SK-N-DZ (cell line): Measurements from ENCODE around the gene BRIP1. TPM values are rescaled to one million over a fixed set of nuclear protein-coding genes. Genes with fewer than 3 reads are reported as not detected.
"Not testable (repeated sequence)": the region's sequence is repeated elsewhere in the genome, so short reads cannot be mapped to it uniquely, and the experiment has no call there.

Experiments used
- DNase-seq: peaks from one replicate; pipeline ENCODE4 v3.0.0-alpha.2; 2015; ENCODE audit warnings: low spot score
- polyA plus RNA-seq, 2 experiments: library from polyadenylated mRNA; depleted of rRNA; stranded (reverse); fragments of >200 nt; gene quantifications; 2 replicates each; pipeline ENCODE4 v1.2.3, GENCODE V29; 2014

BRIP1 gene
- polyA plus RNA-seq (2014; cell fraction: cytosol; rRNA removed): 29.8 and 33.0 TPM in 2 replicates
- 31.6 and 40.4 TPM in 2 replicates for polyA plus RNA-seq (2014; cell fraction: nucleus; rRNA removed)

DNA sequence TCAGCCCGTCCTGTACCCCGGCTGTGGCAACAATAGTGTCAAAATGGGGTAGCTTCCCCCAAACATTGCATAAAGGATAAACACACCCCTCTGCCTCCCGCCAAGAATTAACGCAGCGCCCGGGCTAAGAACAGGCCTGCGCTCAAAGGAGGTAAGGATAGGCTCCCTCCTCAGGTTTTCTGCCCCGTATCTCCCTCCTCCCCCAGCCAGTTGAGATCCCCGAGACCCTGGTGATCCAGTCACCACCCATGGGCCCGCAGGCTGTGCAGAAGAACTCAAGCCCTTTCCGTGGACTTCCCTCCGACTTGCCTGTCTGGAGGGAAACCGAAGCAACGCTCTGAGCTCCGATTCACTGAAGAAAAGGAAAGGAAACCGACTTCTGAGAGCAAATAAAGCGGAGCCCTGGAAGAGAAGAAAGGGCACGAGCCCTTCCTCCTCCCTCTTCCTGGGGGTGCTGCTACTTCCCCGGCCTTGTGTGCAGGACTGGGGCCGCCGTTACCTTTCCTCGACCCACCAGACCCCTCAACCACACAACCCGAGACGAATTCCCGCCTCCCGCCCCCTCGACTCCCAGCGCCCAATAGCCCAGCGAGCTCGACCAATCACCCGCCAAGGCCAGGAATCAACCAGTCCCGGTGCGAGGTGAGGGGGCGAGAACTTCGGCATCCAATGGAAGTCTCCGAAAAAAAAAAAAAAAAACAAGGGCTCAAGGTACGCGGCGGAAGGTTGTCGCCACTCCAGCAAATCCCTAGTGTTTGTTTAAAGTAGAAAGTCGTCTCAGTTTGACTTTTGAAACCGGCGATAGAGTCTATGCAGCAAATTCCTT lies at the start of gene BRIP1:
BRIP1 (minus strand) TSS at position 554 of the 826 bp plus-strand sequence. CDS start 1,989 bp downstream, outside the sequence.
- DNase-seq: peak; percentile 98

DNA sequence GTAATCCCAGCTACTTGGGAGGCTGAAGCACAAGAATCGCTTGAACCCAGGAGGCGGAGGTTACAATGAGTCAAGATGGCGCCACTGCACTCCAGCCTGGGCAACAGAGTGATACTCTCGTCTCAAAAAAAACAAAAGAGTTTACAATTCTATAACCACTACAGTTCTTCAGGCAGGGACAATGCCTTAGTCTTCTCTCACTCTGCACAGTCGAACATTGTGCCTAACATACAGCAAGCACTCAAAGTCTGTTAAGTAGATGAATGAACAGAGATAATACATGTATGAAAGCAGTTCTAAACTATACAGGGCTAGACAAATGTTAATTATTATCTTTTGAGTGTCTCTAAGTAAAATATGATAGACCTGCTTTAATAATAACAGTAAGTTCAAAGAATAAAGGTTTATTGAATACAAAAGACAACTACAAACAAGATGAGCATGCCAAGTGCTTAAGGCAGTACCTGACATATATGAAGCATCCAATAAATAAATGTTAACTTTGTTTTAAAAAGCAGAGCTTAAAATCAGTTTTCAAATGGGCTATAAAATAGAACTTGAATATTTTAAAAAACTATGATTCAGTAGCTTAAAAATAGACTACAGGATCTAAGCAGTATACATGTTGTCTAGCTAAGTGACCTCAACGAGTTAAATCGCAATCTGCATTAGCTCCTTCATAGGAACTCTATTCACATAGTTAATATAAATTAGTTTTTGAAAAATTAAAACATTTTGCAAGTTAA lies 45.1 kb upstream of the BRIP1 start:
- DNase-seq: no peak

GRCh38 chr17:61907361-61907760 lies 44.0 kb upstream of the BRIP1 start:
- DNase-seq: no peak

DNA sequence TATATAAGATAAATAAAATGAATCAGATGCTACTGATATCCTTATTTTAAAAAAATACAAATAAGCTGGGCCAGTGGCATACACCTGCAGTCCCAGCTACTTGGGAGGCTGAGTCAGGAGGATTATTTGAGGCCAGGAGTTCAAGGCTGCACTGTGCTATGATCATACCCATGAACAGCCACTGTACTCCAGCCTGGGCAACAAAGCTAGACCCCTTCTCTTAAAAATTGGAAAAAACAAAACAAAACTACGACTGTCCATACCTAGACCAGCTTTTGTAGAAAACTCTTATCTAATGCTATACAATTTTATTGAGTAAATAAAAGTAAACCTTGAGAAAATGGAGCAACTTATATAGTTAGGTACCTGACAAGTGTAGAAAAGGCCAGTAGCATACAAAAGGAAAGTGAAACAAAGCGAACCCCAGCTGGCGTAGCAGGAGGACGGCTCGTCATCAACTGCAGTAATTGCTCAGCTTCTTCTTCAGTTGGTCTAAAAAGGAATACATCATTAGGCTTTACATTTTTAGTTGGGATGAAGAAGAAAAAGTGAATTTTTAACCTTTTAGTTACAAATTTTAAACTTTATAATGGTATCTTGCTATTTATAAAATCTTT lies 40.9 kb upstream of the BRIP1 start:
- DNase-seq: no peak

DNA sequence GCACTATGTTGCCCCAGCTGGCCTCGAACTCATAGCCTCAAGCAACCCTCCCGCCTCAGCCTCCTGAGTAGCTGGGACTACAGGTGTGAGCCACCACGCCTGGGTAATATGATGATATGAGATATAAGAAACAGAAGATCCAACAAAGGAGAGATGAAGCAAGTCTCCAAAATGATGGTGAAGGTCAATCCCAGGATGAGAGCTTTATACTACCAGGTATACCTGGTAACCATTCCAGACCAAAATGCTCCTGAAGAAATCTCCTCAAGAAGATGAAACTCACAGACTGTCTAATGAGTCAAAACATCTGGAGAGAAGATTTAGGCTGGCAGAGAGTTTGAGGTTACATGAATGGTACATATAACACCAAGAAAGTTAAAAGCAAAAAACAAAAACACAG lies 39.9 kb upstream of the BRIP1 start:
- DNase-seq: no peak

GRCh38 chr17:61897548-61898180 lies 34.3 kb upstream of the BRIP1 start:
- no peak for DNase-seq

DNA sequence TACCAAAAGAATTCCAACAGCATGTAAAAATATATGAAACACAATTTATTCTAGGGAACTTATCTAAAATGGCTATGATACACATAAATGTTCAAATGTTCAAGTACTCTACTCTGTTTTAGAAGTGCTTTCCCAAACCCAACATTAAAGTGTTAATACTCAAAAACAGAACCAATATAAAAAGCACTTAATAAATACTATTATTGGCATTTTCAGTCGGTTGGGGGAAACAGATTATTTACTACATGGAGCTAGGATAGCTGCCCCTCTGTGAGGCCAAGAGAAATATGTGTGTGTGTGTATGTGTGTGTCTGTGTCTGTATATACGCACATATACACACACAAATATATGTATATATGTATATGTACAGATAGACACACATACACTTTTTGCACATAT lies 32.1 kb upstream of the BRIP1 start:
- DNase-seq: no peak

DNA sequence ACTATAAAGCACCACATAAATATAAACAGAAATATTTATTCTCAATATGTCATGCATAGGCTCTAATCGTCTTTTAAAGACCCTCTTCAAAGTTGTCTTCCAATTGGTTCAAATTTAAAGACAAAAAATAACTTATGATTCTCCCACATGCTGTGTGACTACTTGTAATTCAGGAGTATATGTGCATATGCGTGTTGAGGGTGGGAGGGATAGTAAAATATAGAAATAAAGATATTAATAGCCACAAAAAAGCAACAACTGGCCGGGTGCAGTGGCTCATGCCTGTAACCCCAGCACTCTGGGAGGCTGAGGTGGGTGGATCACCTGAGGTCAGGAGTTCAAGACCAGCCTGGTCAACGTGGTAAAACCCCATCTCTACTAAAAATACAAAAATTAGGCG lies 31.0 kb upstream of the BRIP1 start:
- DNase-seq: not testable (repeated sequence)

DNA sequence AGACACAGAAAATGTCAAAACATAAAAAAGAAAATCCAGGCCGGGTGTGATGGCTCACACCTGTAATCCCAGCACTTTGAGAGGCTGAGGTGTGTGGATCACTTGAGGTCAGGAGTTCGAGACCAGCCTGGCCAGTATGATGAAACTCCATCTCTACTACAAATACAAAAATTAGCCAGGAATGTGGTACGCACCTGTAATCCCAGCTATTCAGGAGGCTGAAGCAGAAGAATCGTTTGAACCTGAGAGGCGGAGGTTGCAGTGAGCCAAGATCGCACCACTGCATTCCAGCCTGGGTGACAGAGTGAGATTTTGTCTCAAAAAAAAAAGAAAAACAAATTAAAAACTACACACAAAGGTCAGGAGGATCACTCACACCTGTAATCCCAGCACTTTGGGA lies 24.4 kb upstream of the BRIP1 start:
- not testable (repeated sequence) for DNase-seq

DNA sequence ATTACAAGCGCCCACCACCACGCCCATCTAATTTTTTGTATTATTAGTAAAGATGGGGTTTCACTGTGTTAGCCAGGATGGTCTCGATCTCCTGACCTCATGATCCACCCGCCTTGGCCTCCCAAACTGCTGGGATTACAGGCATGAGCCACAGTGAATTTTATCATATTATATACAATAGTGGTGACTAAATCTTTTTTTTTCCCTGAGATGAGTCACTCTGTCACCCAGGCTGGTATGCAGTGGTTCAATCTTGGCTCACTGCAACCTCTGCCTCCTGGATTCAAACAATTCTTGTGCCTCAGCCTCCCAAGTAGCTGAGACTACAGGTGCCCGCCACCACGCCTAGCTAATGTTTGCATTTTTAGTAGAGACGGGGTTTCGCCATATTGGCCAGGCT lies 22.5 kb upstream of the BRIP1 start:
- DNase-seq: not testable (repeated sequence)

DNA sequence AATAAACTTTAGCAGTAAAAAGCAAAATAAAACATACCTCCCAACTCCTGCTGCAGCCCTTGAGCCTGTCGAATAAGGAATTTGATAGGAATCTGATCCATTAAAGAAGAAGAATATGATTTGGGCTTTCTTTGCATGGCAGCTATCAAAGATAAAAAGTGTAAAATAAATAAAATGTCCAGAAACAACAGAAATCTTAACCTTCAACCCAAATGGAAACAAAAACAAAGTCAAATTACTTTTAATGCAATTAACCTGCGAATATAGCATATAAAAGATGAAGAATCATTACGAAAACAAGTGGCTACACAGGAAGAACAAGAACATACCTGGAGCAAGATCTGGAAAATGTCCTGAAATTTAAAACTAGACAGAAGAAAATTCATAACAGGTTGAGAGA lies 21.5 kb upstream of the BRIP1 start:
- DNase-seq: no peak

GRCh38 chr17:61880589-61881102 lies 17.3 kb upstream of the BRIP1 start:
- DNase-seq: no peak

DNA sequence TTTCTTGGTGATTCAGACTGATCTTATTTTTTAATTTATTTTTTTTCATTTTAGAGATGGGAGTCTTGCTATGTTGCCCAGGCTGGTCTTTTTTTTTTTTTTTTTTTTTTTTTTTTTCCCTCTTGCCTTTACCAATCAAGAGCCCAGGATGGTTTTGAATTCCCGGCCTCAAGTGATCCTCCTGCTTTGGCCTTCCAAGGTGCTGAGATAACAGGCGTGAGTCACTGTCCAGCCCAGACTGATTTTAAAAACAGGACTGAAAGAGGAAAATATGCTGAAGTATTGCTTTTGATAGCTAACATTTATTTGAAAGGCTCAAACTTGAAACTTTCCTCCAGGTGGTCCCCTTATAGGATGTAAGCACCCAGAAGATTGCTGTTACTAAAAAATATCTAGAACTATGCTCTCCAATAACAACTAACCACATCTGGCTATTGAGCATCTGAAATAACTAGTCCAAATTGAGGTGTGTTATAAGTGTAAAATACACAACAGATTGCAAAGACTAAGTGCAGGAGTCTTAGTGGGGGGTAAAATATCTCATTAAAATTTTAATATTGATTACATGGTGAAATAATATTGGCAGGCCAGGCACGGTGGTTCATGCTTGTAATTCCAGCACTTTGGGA lies 15.8 kb upstream of the BRIP1 start:
- DNase-seq: no peak

- no peak for DNase-seq
Measured at GRCh38 chr17:61878520-61878919, 15.2 kb upstream of the BRIP1 start.

DNA sequence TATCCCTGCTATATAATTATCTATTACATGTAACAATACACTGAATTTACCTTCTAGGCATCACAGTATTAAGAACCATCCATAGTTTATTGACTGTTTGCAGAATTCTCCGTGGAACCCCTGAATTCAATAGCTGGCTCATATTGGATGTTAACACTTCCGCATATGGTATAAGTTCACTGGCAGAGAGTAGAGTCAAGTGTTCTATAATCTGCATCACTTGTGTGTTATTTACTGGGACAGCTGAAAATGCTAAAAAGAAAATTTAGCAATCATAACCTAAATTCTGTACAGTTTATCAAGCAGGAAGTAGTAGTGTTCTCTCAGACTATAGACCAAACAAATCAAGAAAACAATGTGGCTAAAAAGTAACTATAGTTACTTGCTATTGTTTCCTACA lies 14.5 kb upstream of the BRIP1 start:
- DNase-seq: no peak

DNA sequence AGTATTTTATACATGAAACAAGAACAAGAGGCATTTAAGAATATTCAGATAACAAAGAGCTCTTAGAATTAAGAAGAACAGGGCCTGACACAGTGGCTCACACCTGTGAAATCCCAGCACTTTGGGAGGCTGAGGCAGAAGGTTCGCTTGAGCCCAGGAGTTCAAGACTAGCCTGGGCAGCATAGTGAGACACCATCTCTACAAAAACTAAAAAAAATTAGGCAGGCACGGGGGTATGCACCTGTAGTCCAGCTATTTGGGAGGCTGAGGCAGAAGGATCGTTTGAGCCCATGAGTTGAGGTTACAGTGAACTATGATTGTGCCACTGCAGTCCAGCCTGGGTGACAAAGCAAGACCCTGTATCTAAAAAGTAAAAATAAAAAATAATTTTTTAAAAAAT lies 12.5 kb upstream of the BRIP1 start:
- no peak for DNase-seq

GRCh38 chr17:61875285-61875684 lies 12.0 kb upstream of the BRIP1 start:
- no peak for DNase-seq

GRCh38 chr17:61874075-61874474 lies 10.7 kb upstream of the BRIP1 start:
- no peak for DNase-seq

GRCh38 chr17:61872099-61872498 lies 8.8 kb upstream of the BRIP1 start:
- DNase-seq: no peak

- no peak for DNase-seq
Measured at GRCh38 chr17:61869138-61869537, 5.8 kb upstream of the BRIP1 start.

DNA sequence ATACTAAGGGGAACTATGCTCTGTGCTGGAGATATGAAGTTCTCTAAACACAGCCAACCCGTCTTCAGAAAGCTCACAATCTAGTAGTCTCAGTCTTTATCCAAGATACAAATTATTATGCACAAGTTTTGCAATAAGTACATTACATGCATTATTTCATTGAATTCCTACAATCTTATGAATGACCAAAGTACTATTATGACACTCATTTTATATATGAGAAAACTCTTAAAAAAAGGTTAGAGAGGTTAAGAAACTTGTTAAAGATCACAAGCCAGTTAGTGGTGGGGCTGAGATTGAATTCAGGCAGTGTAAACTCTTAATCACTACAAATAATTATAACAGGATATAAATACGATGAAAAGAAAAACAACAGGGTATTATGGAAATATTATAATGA lies 4.7 kb upstream of the BRIP1 start:
- no peak for DNase-seq
